Hepatocyte (in vitro differentiated cells): ENCODE results near the gene RBBP8NL. TPM values are rescaled to one million over a fixed set of nuclear protein-coding genes. Genes with fewer than 3 reads are reported as not detected.

Experiments used
- DNase-seq: peaks from one replicate; pipeline ENCODE4 v3.0.0-alpha.2; 2016; ENCODE audit warnings: low spot score
- H2AFZ ChIP-seq: fragments of 200-600 bp; sonication (generic); 2 replicates; pipeline ENCODE4 v1.6.0; 2016; ENCODE audit warnings: antibody characterized with exemption, mild to moderate bottlenecking
- H3K27ac ChIP-seq: fragments of 200-600 bp; sonication (generic); 2 replicates; pipeline ENCODE4 v1.5.1; 2016; ENCODE audit warnings: mild to moderate bottlenecking
- H3K27me3 ChIP-seq: fragments of 200-600 bp; sonication (generic); 2 replicates; pipeline ENCODE4 v1.6.1; 2016
- H3K36me3 ChIP-seq: fragments of 200-600 bp; sonication (generic); replicated peaks from 2 replicates; pipeline ENCODE4 v1.5.1; 2016; ENCODE audit warnings: low read depth; ENCODE audit not compliant: insufficient read depth
- H3K4me1 ChIP-seq: fragments of 200-600 bp; sonication (generic); 2 replicates; pipeline ENCODE4 v1.5.1; 2016; ENCODE audit warnings: mild to moderate bottlenecking, moderate library complexity; ENCODE audit not compliant: insufficient read depth
- H3K4me2 ChIP-seq: fragments of 200-600 bp; sonication (generic); 2 replicates; pipeline ENCODE4 v1.6.0; 2016
- H3K4me3 ChIP-seq: fragments of 200-600 bp; sonication (generic); 2 replicates; pipeline ENCODE4 v1.5.1; 2016; ENCODE audit warnings: mild to moderate bottlenecking
- H3K79me2 ChIP-seq: fragments of 200-600 bp; sonication (generic); 2 replicates; pipeline ENCODE4 v1.6.0; 2017; ENCODE audit warnings: mild to moderate bottlenecking
- H3K9me2 ChIP-seq: fragments of 200-600 bp; sonication (generic); replicated peaks from 2 replicates; pipeline ENCODE4 v1.6.0; 2017; ENCODE audit warnings: mild to moderate bottlenecking; ENCODE audit not compliant: insufficient read depth
- H3K9me3 ChIP-seq: fragments of 200-600 bp; sonication (generic); 2 replicates; pipeline ENCODE4 v1.5.1; 2016; ENCODE audit warnings: low read depth, mild to moderate bottlenecking
- H4K20me1 ChIP-seq: fragments of 200-600 bp; sonication (generic); 2 replicates; pipeline ENCODE4 v1.6.0; 2016; ENCODE audit warnings: mild to moderate bottlenecking; ENCODE audit not compliant: insufficient read depth, poor library complexity, severe bottlenecking
- CTCF ChIP-seq: fragments of 200-600 bp; sonication (generic); IDR thresholded peaks from 2 replicates; pipeline ENCODE4 v1.5.1; 2016; ENCODE audit warnings: antibody characterized with exemption, mild to moderate bottlenecking; ENCODE audit not compliant: poor library complexity
- EZH2 ChIP-seq: fragments of 200-600 bp; sonication (generic); IDR thresholded peaks from 2 replicates; pipeline ENCODE4 v1.6.1; 2016; ENCODE audit warnings: antibody characterized with exemption, mild to moderate bottlenecking, borderline replicate concordance
- EZH2phosphoT487 ChIP-seq: fragments of 200-600 bp; sonication (generic); IDR thresholded peaks from one replicate; pipeline ENCODE4 v1.6.1; 2018; ENCODE audit warnings: antibody characterized with exemption, mild to moderate bottlenecking, low read depth, moderate library complexity; ENCODE audit not compliant: unreplicated experiment, severe bottlenecking
- WGBS: methylation state at CpG from one replicate; pipeline ENCODE4 v1.1.6; 2016; ENCODE audit warnings: low lambda C conversion rate; ENCODE audit errors: missing lambda C conversion rate; 5-methylcytosine and 5-hydroxymethylcytosine counted together
- polyA plus RNA-seq: library from polyadenylated mRNA; unstranded; fragments of >200 nt; fragmentation: Nextera tagmentation; extraction: Ambion mirVana; gene quantifications from 2 replicates; pipeline ENCODE4 v1.2.1, GENCODE V29; 2016
- total RNA-seq: library from RNA; depleted of rRNA; stranded (reverse); fragments of >200 nt; gene quantifications from 2 replicates; pipeline ENCODE4 v1.2.3, GENCODE V29; 2014

Gene RBBP8NL
- total and polyA plus RNA-seq, 2 experiments from 2014 or later = 5.7 to 6.4 TPM

DNA sequence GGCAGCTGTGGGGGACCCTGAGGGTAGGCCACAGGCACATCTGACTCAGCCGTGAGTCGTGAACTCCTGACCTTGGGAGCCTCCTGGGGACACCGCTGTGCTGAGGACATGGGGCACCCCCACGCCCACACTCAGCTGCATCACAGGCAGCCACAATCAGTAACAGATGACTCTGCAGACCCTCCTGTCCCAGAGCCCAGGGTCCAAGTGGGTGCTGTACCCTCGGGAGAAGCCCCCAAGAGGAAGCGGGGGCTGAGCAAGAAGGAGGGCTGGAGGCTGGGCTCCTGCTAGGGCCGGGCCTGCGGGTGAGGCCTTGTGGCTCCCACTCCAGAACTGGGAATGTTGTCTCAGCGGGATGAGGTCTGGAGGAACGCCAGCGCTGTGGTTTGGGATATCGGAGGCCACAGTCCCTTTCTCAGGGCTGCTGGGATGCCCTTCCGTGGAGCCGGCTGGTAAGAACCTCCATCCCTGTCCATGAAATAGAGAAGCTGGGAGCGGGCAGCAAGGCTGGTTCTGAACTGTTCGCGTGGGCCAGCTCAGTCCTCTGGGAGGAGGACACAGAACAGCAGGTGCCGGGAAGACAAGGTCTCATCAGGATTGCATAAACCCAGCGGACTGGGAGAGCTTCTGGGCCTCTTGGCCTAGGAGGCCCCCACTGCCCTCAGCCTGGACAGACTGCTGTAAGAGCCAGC is 57.1 kb downstream of the RBBP8NL start:
- Histone ChIP-seq H3K27ac (peak overlapping the region; percentile 86), H3K9me3 (no peaks in the 10 kb centered on the region), H3K4me3 (no peak overlapping the region), H3K36me3 (no peaks in the 10 kb centered on the region), H3K4me2 (peak overlapping the region; percentile 91), H3K9me2 (no peaks in the 10 kb centered on the region), H3K27me3 (no peaks in the 10 kb centered on the region), H4K20me1 (peaks cover 3% of the 10 kb centered on the region), H3K79me2 (peaks cover 14% of the 10 kb centered on the region), H2AFZ (no peak overlapping the region), H3K4me1 (peaks cover 56% of the 10 kb centered on the region)
- DNase-seq = peak; percentile 48
- no peak for TF ChIP-seq EZH2
- TF ChIP-seq CTCF = no peak
- no peak for TF ChIP-seq EZH2phosphoT487
- 54% methylated on average over 18 of the region's 19 CpGs for WGBS

- H2AFZ ChIP-seq = no peak overlapping the region
- H3K4me2 ChIP-seq = peak overlapping the region; percentile 91
- WGBS = 72% methylated on average over 4 of the region's 4 CpGs
- H3K4me1 ChIP-seq = peaks cover 56% of the 10 kb centered on the region
- H3K36me3 ChIP-seq = no peaks in the 10 kb centered on the region
- no peaks in the 10 kb centered on the region for H3K9me2 ChIP-seq
- TF ChIP-seq EZH2 = no peak
- no peak for TF ChIP-seq EZH2phosphoT487
- TF ChIP-seq CTCF = no peak
- H3K9me3 ChIP-seq = no peaks in the 10 kb centered on the region
- H3K4me3 ChIP-seq = no peak overlapping the region
- peaks cover 19% of the 10 kb centered on the region for H3K79me2 ChIP-seq
- H3K27ac ChIP-seq = peak overlapping the region; percentile 86
- H4K20me1 ChIP-seq = peaks cover 7% of the 10 kb centered on the region
- H3K27me3 ChIP-seq = no peaks in the 10 kb centered on the region
- no peak for DNase-seq
These were observed 57.6 kb downstream of the RBBP8NL start for GRCh38 chr20:62369815-62370114.

- H3K4me3 ChIP-seq = no peak overlapping the region
- peaks cover 25% of the 10 kb centered on the region for H3K79me2 ChIP-seq
- no peaks in the 10 kb centered on the region for H3K9me3 ChIP-seq
- TF ChIP-seq EZH2 = no peak
- TF ChIP-seq CTCF = peak; percentile 38
- H3K4me2 ChIP-seq = peak overlapping the region; percentile 91
- H3K36me3 ChIP-seq = no peaks in the 10 kb centered on the region
- H2AFZ ChIP-seq = no peak overlapping the region
- H3K27me3 ChIP-seq = no peaks in the 10 kb centered on the region
- peak; percentile 74 for DNase-seq
- 32% methylated on average over 21 of the region's 28 CpGs for WGBS
- no peaks in the 10 kb centered on the region for H3K9me2 ChIP-seq
- H3K4me1 ChIP-seq = peaks cover 56% of the 10 kb centered on the region
- H4K20me1 ChIP-seq = peaks cover 12% of the 10 kb centered on the region
- H3K27ac ChIP-seq = peak overlapping the region; percentile 86
These were observed 58.1 kb downstream of the RBBP8NL start for GRCh38 chr20:62368976-62369814.
